GM19452 (cell line): Measurements from ENCODE around the gene MTHFD2L.
"Not testable (repeated sequence)": the region's sequence is repeated elsewhere in the genome, so short reads cannot be mapped to it uniquely, and the experiment has no call there.

ENCODE experiments used
- ATAC-seq: cut with Tn5 transposase; IDR thresholded peaks from one replicate; pipeline ENCODE4 v1.9.1; 2021; ENCODE audit not compliant: unreplicated experiment

Gene MTHFD2L

DNA sequence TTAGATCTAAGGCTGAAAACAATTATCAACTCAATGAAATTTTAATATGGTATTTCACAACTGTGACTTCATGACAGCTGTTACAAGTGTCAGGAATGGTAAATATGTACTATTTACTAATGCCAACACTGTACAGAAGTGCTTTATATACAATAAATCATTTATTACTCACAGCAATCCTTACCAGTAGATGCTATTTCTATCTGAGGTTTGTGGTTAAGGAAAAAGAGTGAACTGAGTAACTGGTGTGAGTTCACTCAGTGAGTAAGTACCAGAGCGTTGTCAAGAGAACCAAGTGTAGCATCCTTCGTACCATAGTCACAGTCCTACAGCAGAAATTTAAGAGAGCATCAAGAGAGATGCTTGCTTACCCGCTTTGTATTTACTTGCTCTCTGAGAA is 23.3 kb downstream of the MTHFD2L start:
- ATAC-seq = no peak

DNA sequence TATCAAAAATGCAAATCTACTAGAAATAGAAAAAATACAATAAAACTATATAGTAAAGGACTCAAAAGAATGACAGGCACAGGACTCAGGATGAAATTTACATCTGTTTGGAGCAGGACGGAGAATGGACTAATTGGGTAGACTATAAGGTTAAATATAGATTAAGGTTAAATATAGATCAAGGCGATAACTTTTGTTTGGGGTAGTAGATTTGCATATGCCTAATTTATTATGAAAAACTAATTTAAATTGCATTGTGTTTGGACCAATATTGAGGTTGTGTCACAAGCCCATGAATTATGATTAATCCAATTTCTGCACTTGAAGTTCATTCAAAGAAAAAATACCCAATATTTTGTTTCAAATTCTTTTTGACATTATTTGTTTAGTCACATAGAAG is 31.0 kb downstream of the MTHFD2L start:
- ATAC-seq = no peak

DNA sequence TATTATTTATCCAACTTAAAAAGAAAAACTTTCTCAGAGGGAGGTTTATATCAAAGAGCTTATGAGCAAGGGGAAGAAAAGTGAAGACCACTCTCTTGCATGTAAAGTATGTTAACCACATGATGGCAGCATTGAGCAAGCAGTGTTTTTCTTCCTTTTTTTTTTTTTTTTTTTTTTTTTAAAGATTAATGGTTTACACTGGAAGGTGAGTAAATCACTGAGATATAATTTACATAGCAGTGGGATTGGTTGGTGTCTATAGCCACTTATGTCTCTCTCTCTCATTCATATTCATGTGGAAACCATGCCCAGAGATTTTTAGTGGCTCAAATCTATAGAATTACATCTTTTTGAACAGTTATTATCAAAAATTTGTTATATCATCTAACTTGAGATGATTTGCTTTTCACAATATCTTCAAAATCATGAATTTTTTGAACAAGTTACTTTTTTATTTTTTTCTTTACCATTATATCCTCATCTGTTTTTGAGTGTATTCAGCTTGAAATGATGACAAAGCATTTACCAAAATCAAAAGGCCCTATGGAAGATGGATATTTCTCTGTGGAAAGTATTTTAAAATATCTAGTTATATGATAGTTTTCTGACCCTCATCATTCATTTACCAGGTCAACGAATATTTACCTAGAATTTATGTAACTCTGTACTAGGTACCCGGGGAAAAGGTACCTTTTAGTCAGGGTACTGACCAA is 31.6 kb downstream of the MTHFD2L start:
- no peak for ATAC-seq

DNA sequence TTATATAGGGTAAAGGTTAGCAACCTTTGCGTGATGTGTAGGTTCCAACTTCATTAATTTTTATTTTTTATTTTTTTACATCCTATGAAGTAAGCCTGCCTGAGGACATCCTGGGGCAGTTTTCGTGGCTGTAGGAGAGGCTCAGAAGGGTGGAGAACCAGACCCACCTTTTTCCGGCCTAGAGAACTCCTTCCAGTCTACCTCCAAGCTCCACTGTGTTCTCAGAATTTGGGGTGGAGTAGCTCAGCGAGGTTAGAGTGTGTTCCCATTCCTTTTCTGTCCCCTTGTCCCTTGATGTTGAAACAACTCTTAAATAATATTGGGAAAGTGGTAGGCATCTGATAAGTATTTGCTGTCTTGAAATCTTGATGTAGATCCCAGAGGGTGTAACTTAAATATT is 32.4 kb downstream of the MTHFD2L start:
- ATAC-seq = no peak

DNA sequence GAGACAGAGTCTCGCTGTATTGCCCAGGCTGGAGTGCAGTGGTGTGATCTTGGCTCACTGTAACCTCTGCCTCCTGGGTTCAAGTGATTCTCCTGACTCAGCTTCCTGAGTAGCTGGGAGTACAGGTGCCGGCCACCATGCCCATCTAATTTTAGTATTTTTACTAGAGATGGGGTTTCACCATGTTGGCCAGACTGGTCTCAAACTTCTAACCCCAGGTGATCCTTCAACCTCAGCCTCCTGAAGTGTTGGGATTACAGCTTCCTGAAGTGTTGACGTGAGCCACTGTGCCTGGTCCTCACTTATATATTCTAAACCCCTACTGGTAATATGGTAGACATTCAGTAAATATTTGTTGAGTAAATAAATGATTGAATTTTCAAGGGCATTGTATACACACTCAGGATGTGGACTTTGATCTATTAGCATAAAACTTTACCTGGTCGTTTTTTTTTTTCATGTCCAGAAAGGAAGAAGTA is 33.0 kb downstream of the MTHFD2L start:
- ATAC-seq = no peak

DNA sequence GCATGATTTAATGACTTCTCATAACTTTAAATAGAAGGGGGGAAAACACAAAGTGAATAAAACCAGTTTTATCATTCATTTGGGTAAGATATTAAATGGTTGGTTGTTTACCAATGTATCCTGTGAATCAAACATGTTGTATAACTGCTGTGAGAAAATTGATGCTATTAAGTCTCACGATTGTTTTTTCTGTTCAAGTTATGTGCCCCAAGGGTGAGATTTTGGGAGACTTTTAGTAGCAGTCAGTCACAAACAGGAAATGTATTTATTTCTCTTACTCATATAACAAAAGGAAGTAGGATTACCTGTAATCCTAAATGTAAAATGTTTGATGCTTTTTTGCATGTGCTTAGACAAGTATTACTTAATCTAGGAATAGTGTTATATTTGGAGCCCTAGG is 39.2 kb downstream of the MTHFD2L start:
- ATAC-seq = no peak

DNA sequence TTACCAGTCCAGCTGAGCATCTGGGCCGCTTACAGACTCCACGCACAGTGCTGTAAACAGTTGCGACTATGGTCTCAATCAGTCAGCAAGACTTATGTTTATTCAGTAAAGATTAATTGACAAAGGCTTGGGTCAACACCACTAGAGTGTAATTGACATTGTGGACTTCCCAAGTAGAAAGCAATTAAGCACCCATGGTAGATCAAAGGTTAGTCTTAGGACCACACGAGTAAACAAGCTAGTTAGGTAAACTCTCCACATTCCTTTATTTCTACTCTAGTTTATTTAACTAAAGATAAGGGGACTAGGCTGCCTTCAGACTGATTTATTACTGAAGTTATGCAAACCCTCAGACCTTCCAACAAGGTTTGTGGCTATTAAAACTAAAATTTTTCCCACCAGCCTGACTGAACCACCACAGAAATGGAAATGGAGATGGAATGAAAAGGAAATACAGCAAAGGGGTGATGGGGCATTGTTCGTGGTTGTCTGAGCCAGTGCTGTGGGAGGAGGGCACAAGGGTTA is 44.2 kb downstream of the MTHFD2L start:
- no peak for ATAC-seq

DNA sequence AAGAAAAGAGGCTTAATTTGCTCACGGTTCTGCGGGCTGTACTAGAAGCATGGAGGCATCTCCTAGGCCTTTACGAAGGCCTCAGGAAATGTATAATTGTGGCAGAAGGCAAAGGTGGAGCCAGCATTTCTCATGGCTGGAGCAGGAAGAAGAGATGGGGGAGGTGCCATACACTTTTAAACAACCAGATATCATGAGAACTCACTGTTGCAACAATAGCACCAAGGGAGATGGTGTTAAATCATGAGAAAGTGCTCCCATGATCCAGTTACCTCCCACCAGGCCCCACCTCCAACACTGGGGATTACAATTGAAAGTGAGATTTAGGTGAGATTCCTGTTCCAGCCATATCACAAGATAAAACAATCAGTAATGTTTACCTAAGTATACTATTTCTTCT is 45.5 kb downstream of the MTHFD2L start:
- no peak for ATAC-seq

DNA sequence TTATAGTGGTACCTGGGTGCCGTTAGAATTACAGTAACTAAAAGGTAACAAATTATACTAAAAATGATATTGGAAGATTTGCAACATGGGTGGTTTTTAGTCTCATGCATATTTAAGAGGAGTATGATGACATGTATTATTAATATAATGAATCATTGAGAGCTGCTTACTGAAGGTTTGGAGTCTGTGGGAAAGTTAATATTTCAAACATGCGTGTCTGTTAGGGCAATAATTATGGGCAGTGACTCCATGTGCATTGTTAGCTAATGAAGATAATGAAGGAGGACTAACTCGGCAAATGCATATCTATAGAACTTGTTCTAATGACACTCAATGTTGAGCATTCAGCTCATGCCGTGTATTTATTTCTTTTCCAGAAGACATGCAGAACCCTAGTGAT is 47.1 kb downstream of the MTHFD2L start:
- ATAC-seq = no peak

DNA sequence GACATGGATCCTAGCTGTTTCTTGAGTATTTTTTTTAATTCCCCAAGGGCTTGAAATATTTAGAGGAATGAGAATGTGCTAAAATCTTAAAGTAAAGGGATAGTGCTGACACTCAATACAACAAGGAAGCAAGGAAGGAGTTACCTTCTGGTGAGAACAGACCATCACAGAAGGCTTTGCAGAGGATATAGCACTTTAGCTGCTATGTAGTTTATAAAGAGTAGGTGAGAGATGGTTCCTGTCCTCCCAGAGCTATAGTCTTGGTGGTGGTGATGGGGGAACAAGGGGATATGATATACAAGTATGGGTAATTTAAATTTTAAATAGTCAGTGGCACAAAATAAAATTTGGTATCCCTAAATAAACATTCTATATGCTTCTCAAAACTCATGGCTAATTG is 47.6 kb downstream of the MTHFD2L start:
- ATAC-seq = peak; percentile 9

DNA sequence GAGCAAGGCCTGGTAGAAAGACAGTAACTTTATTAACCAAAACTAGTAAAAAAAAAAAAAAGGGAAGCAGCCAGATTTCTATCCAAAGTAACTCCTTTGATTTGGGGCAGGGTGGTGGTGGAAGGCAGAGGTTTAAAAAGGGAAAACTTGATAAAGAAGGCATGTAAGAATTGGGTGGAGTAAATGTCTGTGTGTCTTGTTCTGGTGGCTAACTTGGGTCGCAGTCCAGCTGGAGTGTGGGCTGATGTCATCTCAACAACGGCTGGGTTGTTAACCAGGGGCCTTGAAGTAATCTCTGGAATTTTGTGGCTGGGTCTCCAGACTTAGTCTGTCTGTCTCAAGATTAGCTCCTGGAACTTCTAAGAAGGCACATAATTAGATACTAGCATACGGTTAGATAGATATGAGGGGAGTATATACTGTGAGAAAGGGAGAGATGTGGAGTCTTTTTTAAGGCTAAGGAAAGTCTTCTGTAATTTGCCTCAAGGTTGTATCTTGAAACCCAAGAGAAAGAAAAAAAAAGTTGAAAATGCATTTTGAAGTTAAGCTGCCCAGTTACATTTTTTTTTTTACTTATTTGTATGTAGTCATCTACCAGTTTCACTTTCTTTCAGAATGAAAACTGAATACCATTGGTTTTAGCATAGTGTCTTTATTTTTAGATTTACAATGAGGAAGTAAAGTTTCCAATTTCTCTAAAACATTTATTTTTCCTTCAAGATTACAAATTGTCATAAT is 48.3 kb downstream of the MTHFD2L start:
- ATAC-seq = peak; percentile 78

DNA sequence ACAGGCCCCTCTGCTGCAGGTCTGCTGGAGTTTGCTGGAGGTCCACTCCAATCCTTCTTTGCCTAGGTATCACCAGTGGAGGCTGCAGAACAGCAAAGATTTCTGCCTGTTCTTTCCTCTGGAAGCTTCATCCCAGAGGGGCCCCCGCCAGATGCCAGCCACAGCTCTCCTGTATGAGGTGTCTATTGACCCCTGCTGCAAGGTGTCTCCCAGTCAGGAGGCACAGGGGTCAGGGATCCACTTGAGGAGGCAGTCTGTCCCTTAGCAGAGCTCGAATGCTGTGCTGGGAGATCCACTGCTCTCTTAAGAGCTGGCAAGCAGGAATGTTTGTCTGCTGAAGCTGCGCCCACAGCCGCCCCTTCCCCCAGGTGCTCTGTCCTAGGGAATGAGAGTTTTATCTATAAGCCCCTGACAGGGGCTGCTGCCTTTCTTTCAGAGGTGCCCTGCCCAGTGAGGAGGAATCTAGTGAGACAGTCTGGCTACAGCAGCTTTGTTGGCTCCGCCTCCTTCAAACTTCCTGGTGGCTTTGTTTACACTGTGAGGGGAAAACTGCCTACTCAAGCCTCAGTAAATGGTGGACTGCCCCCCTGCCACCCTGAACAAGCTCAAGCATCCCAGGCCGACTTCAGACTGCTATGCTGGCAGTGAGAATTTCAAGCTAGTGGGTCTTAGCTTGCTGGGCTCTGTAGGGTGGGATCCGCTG is 56.7 kb downstream of the MTHFD2L start:
- not testable (repeated sequence) for ATAC-seq

DNA sequence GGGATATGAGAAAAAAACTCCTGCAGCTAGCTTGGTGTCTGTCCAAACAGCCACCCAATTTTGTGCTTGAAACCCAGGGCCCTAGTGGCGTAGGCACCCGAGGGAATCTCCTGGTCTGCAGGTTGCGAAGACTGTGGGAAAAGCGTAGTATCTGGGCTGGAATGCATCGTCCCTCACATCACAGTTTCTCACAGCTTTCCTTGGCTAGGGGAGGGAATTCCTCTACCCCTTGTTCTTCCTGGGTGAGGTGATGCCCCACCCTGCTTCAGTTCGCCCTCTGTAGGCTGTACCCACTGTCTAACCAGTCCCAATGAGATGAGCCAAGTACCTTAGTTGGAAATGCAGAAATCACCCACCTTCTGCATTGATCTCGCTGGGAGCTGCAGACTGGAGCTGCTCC is 57.3 kb downstream of the MTHFD2L start:
- ATAC-seq = not testable (repeated sequence)

DNA sequence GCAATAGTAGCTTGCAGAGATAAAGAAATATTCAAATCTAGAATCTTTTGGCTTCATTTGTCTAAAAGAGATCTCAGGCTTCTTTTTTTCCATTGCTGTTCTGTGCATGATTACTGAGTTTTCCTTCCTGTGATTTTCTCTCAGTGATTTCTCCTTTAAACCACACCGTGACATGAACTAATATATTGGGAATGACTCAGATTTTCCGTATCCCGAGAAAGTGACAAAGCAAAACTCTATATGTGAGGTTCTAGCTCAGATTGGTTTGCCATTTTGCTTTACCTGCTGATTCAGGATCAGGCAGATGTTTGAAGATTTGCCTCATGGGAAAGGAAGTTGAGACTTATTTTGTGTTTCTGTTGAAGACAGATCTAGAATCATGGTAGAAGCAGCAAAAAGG is 59.4 kb downstream of the MTHFD2L start:
- no peak for ATAC-seq

DNA sequence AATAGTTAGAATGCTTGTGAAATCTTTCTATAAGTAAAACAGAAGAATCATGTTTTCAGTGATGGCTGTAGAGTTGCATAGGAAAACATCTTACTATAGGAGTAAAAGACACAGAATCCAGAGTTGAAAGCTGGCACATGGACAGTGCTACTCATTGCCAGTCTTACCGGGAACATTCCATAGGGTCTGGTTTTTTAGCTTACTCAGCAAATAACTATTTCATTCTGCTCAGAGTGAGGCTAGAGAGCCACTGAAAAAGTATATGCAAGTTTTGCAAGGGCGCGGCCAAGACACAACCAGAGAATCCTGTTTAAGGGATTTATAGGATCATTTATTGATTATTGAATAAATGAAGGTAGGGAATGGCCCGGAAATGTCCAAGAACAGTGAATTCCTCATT is 60.3 kb downstream of the MTHFD2L start:
- ATAC-seq = no peak

DNA sequence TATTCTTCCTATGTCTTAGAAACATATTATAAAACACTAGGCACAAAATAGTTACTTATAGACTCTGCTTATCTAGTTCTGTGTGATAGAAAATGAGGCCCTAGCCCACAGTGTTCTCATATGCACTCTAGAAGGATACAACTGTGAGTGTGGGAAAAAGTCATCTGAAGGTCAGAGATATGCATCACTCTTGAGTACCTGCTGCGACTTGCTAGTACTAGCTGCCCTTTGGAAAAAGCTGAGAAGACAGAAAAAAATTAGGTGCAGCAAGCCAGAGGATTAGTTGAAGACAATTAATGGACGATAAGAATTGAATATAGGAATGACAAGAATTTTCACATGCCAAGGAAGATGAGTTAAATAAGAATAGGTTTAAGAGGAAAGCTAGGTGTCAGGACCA is 61.3 kb downstream of the MTHFD2L start:
- no peak for ATAC-seq

DNA sequence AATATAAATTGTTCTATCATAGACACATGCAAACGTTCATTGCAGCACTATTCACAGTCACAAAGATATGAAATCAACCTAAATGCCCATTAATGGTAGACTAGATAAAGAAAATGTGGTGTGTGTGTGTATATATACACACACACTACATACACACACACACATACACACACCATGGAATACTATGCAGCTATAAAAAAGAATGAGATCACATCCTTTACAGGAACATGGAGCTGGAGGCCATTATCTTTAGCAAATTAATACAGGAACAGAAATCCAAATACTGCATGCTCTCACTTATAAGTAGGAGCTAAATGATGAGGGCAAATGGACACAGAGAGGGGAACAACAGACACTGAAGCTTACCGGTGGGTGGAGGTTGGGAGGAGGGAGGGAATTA is 65.2 kb downstream of the MTHFD2L start:
- no peak for ATAC-seq

DNA sequence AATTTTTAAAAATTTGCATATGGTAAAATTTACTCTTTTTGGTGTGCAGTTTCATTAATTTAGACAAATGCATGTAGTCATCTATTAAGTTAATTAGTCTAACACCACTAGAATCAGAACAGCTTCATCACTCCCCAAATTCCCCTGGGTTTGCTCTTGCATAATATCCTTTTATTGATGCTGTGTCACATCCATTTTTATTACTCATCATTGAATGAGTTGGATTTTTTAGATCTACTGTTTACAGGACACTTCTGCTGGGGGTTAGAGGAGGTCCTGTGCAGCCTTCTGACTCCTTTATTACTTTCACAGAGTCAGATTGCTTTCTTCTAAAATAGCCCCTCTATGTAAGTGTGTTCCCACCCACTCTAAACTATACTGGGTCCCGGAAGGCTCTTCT is 65.9 kb downstream of the MTHFD2L start:
- ATAC-seq = no peak

DNA sequence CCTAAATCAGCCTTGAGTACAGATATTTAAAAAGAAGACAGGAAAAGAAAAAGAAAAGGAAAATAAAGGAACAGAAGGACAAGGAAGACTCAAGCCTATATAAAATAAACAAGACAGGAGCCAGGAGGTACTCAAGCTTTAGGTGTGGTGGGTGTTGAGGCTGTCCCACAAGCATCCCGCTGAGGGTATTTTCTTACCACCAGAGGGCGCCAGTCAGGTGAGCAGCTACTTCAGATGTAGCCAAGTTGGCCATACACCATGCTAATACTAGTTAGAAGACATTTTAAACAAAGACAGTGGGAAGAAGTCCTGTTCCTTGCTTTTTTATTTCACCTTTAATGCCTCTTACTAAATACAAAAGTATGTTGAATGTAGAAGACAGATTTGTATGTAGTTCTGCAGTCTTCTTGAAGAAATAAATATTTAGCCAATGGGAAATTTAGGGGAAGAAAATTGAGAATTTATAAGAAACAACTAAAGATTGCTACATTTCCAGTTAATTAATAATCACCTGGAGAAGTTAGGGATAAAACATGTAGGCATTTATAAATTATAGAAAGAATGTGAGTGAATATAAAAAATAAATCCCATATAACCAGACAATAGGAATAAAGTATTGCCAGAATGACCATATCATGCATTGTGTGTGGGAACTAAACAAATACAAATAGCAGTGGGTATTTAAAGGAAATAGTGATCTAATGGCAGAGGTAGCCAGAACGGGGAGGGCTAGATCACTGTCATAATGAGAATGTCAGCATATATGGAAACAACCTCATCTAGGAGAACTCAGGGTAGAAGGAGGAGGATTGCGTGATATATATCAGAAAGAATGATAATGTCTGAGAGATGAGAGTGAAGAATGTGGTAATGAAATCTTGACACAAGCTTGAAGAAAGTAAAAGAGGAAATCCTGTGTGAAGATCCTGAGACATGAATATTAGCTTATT is 71.0 kb downstream of the MTHFD2L start:
- ATAC-seq = peak; percentile 88

DNA sequence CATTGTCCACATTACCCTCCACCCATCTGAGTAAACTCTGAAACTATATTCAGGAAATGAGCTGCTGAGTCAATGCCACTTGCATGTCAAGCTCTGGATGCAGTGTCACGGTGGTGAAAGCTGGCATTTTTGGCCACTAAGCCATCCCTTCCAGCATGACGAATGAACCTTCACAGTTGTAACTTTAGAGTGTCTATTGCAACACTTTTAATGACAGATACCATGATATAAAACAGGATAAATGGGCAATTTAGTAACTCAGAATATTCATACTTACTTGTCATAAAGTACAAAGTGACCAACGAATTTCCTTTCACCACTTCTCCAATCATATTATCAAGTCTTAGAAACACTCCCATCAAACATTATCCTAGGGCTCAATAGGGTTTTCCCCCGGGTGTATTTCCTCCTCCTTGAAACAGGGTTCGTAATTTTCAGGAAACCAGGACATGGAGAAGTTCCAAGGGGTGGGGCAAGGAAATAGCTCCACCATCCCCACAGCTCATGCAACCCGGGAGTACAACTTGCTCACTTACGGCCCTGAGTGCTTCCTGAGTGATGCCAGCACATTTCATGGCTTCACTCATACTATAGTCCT is 73.1 kb downstream of the MTHFD2L start:
- ATAC-seq = peak; percentile 55
